ENCODE results near the gene PPP3CA.

The PPP3CA gene

GRCh38 chr4:101169044-101170014 lies 178.0 kb downstream of the PPP3CA start:
- peak; percentile 73 for TF ChIP-seq CTCF (IDR thresholded peaks at IDR 0.05; ENCODE audit: control extremely low read depth, extremely low read depth, low read depth, missing control alignments)
- peak; percentile 28 for DNase-seq (ENCODE audit: extremely low spot score)
- ChIA-PET CTCF (interaction anchor here (0.5 to 5.2 kb wide), 34 partner anchors 10 to 1262 kb away, joined by 3 to 40 read pairs (median 3); partner anchors contain the start of gene SLC39A8), POLR2A (no interaction called here)

GRCh38 chr4:101163936-101164335 lies 183.4 kb downstream of the PPP3CA start:
- CTCF ChIA-PET, result no interaction called here
- DNase-seq (ENCODE audit: extremely low spot score), result no peak
- POLR2A ChIA-PET, result no interaction called here
- no peak for TF ChIP-seq CTCF (IDR thresholded peaks at IDR 0.05; ENCODE audit: control extremely low read depth, extremely low read depth, low read depth, missing control alignments)

- DNase-seq (ENCODE audit: extremely low spot score), result no peak
- ChIA-PET CTCF (interaction anchor here (1.3 kb wide), 2 partner anchors 17 to 1006 kb away, joined by 3 read pairs; no protein-coding TSS in a partner anchor), POLR2A (no interaction called here)
- TF ChIP-seq CTCF (IDR thresholded peaks at IDR 0.05; ENCODE audit: control extremely low read depth, extremely low read depth, low read depth, missing control alignments), result no peak
These were observed 184.3 kb downstream of the PPP3CA start for GRCh38 chr4:101162990-101163380.

GRCh38 chr4:101160792-101161592 lies 186.3 kb downstream of the PPP3CA start:
- TF ChIP-seq CTCF (IDR thresholded peaks at IDR 0.05; ENCODE audit: control extremely low read depth, extremely low read depth, low read depth, missing control alignments), result no peak
- no peak for DNase-seq (ENCODE audit: extremely low spot score)
- ChIA-PET POLR2A (no interaction called here), CTCF (no interaction called here)

- TF ChIP-seq CTCF (IDR thresholded peaks at IDR 0.05; ENCODE audit: control extremely low read depth, extremely low read depth, low read depth, missing control alignments), result no peak
- ChIA-PET CTCF (interaction anchor here (1.2 to 2.3 kb wide), 2 partner anchors 12 to 572 kb away, joined by 3 to 8 read pairs; no protein-coding TSS in a partner anchor), POLR2A (no interaction called here)
- no peak for DNase-seq (ENCODE audit: extremely low spot score)
These were observed 188.8 kb downstream of the PPP3CA start for GRCh38 chr4:101158507-101158906.

- ChIA-PET POLR2A (no interaction called here), CTCF (interaction anchor here (1.1 to 2.3 kb wide), 2 partner anchors 11 to 12 kb away, joined by 3 to 8 read pairs; no protein-coding TSS in a partner anchor)
- no peak for DNase-seq (ENCODE audit: extremely low spot score)
- TF ChIP-seq CTCF (IDR thresholded peaks at IDR 0.05; ENCODE audit: control extremely low read depth, extremely low read depth, low read depth, missing control alignments), result no peak
These were observed 189.2 kb downstream of the PPP3CA start for GRCh38 chr4:101158134-101158482.

Data from GM10248 (cell line).